Panc1 (cell line): ENCODE data around the gene PLCL1.

ENCODE experiments used
- POLR2AphosphoS5 ChIP-seq: IDR thresholded peaks from 2 replicates; pipeline ENCODE4 v1.6.1; 2012; ENCODE audit warnings: mild to moderate bottlenecking, low read depth, low read length, moderate library complexity
- TCF7L2 ChIP-seq: IDR thresholded peaks from 2 replicates; pipeline ENCODE4 v1.6.1; 2011; ENCODE audit warnings: mild to moderate bottlenecking, low read depth, low read length, inconsistent platforms
- TF ChIP-seq, protein P1 (sequence below): fragments of 450-650 bp; IDR thresholded peaks from 2 replicates; pipeline ENCODE4 v1.5.1; 2017; ENCODE audit warnings: mild to moderate bottlenecking
- TF ChIP-seq, protein P2 (sequence below), 2 experiments: IDR thresholded peaks; 2 replicates each; pipeline ENCODE4 v1.6.1; 2011 to 2012; ENCODE audit warnings: low read depth in 2 of 2, control low read depth in 1 of 2, low read length in 1 of 2, mild to moderate bottlenecking in 1 of 2, moderate library complexity in 1 of 2; ENCODE audit not compliant: insufficient read depth in 1 of 2

DNA sequence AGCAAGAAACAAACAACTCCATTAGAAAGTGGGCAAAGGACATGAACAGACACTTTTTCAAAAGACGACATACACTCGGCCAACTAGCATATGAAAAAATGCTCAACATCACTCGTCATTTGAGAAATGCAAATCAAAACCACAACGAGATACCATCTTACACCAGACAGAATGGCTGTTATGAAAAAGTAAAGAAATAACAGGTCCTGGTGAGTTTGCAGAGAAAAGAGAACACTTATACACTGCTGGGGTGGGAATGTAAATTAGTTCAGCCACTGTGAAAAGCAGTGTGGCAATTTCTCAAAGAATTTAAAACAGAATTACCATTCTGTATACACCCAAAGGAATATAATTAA, 130.5 kb downstream of the PLCL1 start:
- TF ChIP-seq, protein P1, sequence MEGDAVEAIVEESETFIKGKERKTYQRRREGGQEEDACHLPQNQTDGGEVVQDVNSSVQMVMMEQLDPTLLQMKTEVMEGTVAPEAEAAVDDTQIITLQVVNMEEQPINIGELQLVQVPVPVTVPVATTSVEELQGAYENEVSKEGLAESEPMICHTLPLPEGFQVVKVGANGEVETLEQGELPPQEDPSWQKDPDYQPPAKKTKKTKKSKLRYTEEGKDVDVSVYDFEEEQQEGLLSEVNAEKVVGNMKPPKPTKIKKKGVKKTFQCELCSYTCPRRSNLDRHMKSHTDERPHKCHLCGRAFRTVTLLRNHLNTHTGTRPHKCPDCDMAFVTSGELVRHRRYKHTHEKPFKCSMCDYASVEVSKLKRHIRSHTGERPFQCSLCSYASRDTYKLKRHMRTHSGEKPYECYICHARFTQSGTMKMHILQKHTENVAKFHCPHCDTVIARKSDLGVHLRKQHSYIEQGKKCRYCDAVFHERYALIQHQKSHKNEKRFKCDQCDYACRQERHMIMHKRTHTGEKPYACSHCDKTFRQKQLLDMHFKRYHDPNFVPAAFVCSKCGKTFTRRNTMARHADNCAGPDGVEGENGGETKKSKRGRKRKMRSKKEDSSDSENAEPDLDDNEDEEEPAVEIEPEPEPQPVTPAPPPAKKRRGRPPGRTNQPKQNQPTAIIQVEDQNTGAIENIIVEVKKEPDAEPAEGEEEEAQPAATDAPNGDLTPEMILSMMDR: no peak
- TF ChIP-seq POLR2AphosphoS5 (no peak), TCF7L2 (no peak)
- TF ChIP-seq, protein P2, sequence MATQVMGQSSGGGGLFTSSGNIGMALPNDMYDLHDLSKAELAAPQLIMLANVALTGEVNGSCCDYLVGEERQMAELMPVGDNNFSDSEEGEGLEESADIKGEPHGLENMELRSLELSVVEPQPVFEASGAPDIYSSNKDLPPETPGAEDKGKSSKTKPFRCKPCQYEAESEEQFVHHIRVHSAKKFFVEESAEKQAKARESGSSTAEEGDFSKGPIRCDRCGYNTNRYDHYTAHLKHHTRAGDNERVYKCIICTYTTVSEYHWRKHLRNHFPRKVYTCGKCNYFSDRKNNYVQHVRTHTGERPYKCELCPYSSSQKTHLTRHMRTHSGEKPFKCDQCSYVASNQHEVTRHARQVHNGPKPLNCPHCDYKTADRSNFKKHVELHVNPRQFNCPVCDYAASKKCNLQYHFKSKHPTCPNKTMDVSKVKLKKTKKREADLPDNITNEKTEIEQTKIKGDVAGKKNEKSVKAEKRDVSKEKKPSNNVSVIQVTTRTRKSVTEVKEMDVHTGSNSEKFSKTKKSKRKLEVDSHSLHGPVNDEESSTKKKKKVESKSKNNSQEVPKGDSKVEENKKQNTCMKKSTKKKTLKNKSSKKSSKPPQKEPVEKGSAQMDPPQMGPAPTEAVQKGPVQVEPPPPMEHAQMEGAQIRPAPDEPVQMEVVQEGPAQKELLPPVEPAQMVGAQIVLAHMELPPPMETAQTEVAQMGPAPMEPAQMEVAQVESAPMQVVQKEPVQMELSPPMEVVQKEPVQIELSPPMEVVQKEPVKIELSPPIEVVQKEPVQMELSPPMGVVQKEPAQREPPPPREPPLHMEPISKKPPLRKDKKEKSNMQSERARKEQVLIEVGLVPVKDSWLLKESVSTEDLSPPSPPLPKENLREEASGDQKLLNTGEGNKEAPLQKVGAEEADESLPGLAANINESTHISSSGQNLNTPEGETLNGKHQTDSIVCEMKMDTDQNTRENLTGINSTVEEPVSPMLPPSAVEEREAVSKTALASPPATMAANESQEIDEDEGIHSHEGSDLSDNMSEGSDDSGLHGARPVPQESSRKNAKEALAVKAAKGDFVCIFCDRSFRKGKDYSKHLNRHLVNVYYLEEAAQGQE (IDR thresholded peaks at IDR 0.05; ENCODE audit: insufficient read depth in 1 of 2, low read depth in 2 of 2, low read length in 1 of 2): no peak
